Ureter (tissue), 1 donor: ENCODE data around the gene PROZ. TPM values are rescaled to one million over a fixed set of nuclear protein-coding genes. Genes with fewer than 3 reads are reported as not detected.

Experiments
- DNase-seq: peaks from one replicate; pipeline ENCODE4 v3.0.0-alpha.2; 2020; ENCODE audit warnings: low spot score
- total RNA-seq: library from RNA; stranded (reverse); gene quantifications from one replicate; pipeline ENCODE4 v1.2.4, GENCODE V29; 2023
- donor health status: DM: yes; HTN: yes; CAD: no.

PROZ gene
- total RNA-seq, 1 donor from 2014 or later: not detected

DNA sequence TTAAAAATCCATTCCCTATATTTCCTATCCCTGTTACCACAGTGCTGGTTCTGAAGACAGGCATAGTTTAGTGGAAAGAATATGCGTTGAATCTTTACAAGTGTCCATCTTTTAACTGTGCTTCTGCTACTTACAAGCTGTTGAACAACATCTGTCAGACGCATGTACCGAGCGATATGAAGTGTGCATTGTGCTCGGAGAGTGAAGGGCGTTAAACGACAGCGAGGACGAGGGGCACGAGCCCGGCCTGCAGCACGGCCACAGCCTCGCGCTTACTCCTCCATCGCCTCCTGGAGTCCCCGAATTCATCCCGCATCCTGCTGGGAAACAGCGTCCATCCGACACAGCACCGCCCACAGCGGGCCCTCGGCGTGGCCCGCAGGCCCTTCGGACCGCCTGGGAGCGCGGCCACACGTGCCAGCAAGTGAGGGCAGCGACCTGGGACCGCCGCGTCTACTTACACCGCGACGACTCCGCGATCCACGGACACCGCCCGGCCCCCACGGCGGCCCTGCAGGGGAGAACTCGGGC is 49.5 kb downstream of the PROZ start:
- DNase-seq: no peak

DNA sequence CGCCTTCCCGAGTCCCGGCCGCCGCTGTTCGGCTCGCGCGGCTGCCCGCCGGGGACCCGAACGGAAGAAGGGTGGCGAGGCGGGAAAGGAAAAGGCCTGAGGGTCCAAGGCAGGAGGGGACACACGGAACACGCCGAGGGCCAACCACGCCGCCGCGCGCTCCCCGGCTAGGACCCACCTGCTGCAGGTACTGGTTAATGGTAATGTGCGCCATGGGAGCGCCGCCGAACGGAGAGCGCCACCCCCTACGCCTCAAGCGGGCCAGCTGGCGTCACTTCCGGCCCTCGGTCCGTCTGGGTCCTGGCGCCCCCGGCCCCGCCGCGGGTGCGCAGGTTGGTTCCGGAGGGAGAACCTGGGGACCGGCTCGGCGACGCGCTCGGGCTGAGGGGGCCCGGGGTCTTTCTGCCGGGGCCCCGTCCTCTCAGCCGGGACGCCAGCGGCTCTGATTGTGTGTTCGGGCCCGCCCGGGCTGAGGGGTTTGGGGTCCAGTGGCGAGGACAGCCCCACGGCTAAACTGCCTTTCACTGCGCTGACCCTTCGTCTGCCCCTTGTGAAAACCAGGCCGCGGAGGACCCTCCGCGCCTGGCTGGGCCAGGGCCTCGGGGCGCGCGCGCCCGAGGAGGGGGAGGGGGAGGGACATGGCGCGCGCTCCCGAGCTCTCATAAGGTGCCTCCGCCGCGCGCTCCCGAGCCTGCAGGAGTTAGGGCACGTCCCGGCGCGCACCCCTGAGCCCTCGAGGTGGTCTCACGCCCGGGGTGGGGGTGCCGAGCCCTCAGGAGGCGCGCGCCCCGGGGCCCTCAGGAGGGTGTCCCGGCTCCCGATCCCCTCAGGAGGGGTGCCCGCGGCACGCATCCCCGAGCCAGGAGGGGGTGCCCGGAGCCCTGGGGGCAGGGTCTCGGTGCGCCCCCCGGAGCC is 50.2 kb downstream of the PROZ start, which contains the start of gene PCID2:
PCID2 (minus strand) TSS at position 249 of the 915 bp plus-strand sequence; CDS start at position 214, 35 bp downstream.
- DNase-seq: peak; percentile 91

DNA sequence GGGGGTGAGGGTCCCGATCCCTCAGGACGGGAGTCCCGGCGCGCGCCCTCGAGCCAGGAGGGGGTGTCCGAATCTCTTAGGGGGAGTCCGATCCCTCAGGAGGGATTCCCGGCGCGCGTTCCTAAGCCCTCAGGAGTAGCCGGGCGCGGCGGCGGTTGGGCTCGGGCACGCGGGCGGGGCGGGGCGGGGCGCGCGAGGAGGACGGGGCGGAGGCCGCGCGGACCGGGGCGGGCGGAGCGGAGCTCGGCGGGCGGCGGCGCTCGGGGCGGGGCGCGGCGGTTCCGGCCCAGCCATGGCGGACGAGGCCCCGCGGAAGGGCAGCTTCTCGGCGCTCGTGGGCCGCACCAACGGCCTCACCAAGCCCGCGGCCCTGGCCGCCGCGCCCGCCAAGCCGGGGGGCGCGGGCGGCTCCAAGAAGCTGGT is 50.9 kb downstream of the PROZ start, which contains the start of gene CUL4A:
CUL4A (plus strand) TSS at position 278 of the 423 bp plus-strand sequence; CDS start at position 293, 15 bp downstream.
- peak; percentile 77 for DNase-seq

DNA sequence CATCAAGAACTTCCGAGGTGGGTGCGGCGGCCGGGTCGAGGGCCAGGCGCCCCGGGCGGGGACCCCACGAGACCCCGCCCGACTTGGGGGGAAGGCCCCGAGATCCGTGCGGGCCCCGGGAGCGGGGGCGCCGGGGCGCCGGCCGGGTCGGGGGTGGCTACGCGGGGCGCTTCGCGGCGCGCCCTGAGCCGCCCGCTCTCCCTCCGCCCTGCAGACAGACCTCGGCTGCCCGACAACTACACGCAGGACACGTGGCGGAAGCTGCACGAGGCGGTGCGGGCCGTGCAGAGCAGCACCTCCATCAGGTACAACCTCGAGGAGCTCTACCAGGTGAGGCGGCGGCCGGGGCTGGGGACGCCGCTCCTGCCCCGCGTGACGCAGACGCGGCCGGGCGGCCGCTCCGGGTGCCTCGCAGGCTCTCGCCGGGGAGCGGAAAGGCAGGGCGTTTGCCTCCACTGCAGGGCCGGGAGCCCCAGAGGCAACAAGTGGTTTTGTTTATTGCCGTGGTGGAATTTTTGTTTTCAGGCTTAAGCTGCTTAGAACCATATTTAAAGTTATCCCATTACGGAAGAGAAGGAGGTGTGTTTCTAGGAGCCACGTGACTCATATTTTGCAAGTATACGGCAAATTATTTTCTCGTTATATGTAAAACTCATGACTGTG is 51.4 kb downstream of the PROZ start:
- peak; percentile 72 for DNase-seq

- DNase-seq: no peak
Measured at GRCh38 chr13:113210833-113211232, 52.4 kb downstream of the PROZ start.

- DNase-seq: no peak
Measured at GRCh38 chr13:113211774-113212173, 53.3 kb downstream of the PROZ start.

GRCh38 chr13:113216254-113217048 is 58.0 kb downstream of the PROZ start:
- DNase-seq: no peak

DNA sequence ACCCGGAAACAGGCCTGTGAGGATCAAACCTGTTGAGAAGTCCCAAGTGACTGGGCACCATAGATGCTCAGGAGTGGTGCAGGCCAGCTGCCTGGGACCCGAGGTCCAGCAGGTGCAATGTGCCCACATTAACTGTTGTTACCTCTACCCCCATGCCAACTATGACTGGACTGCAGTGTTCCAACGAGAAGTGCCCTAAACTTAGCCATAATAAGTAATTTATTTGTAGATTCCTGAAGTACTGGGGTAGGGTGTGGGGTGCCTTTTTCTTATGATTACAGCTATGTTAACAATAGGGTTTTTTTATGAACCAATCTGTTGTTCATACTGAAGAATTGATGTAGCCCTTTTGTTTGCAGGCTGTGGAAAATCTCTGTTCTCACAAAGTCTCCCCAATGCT is 60.1 kb downstream of the PROZ start:
- DNase-seq: no peak

DNA sequence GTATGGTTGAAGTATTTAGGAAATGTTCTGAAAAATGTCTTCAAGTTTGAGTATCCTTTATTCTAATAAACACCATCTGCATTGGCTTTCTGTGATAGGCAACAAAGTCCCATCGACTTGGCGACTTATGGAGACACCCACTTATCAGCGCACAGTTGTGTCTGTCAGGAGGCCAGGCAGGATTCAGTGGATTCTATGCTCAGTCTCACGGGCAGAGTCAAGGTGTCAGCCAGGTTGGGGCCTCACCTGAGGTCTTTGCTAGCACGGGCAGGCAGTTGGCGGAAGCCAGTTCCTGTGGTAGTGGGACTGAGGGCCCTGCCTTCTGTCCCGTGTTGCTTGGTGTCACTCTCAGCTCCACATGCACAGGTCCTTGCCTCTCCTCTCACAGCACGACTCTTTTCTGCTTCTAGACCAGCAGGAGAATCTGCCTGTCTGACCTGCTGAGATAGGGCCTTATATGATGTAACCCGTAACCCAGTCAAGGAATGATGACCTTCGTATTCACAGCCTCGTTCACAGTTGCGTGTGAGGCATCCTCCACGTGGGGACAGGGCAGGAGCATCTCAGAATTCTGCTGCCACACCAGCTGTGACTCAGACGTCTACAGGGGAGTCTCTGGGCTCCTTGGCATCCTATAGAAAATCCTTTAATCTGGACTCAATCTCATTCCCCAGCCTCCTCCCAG is 61.0 kb downstream of the PROZ start:
- no peak for DNase-seq

DNA sequence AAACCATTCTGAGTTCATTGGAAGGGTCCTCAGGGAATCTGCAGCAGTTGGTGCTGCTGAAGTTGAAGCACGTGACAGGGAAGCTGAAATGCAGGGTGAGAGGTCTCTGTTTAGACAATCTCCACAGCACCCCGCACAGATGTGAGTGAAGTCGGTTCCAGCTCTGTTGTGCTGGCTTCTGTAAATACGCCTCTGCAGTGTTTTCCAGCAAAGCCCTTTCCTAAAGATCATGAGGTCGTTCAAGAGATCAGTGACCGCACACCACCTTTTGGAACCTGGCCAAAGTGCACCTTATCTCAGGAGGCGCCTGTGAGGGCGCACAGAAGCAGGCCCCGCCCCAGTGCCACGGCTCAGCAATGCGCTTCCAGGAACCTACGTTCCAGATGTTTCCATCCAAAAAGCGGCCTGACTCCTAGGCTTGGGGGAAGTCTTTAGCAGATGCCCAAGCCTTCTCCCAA is 61.7 kb downstream of the PROZ start:
- DNase-seq: no peak

GRCh38 chr13:113220877-113221276 is 62.4 kb downstream of the PROZ start:
- no peak for DNase-seq

Other genes with a start within 250 kb of the PROZ start
- gene MCF2L, start 189.4 kb upstream of the PROZ start, total RNA-seq: 115 TPM
- gene F7, start 52.9 kb upstream of the PROZ start, total RNA-seq: not detected
- gene F10, start 35.8 kb upstream of the PROZ start, total RNA-seq: 9.4 TPM
- gene PCID2, start 50.0 kb downstream of the PROZ start, total RNA-seq: 48.7 TPM
- 86.8 TPM for gene CUL4A, start 51.0 kb downstream of the PROZ start, total RNA-seq
- 223 TPM for gene LAMP1, start 138.6 kb downstream of the PROZ start, total RNA-seq
- gene GRTP1, start 205.5 kb downstream of the PROZ start, total RNA-seq: 25.2 TPM